Measurements from ENCODE around the gene KLHL14.
A peak's percentile ranks its signal among the peaks of the same experiment; 100 is the strongest.

KLHL14 gene

DNA sequence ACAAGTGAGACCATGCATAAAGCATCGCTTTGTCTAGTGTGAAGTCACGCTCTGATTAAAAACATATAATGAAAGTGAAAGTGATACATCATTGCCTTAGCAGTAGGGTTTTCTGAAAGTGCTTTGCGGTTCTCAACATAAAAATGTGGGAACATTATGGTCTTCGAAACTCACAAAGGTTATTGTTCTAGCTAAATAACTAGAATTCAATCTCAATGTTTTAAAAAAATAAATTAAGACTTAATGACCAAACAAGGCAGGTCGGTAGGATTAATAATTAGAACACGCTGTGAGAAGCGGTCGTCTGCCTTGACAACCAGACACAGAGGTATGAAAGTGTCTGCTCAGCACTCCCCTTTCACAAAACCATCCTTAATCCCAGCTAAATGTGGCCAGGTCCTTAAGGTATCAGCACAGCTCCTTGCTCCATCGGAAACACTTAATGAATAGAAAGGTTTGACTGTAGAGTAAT lies 42.2 kb downstream of the KLHL14 start:
- TF ChIP-seq, protein P1, sequence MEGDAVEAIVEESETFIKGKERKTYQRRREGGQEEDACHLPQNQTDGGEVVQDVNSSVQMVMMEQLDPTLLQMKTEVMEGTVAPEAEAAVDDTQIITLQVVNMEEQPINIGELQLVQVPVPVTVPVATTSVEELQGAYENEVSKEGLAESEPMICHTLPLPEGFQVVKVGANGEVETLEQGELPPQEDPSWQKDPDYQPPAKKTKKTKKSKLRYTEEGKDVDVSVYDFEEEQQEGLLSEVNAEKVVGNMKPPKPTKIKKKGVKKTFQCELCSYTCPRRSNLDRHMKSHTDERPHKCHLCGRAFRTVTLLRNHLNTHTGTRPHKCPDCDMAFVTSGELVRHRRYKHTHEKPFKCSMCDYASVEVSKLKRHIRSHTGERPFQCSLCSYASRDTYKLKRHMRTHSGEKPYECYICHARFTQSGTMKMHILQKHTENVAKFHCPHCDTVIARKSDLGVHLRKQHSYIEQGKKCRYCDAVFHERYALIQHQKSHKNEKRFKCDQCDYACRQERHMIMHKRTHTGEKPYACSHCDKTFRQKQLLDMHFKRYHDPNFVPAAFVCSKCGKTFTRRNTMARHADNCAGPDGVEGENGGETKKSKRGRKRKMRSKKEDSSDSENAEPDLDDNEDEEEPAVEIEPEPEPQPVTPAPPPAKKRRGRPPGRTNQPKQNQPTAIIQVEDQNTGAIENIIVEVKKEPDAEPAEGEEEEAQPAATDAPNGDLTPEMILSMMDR (IDR thresholded peaks at IDR 0.05; ENCODE audit: low read depth, low read length): no peak
- peak in 1 of 2 donors; percentile 0 for DNase-seq (ENCODE audit: low read depth in 2 of 2)
- peak overlapping the region in 1 of 2 donors; percentile 9 for H3K4me3 ChIP-seq (replicated peaks in 1 of 2; ENCODE audit: low read depth in 2 of 2, low read length in 2 of 2)

DNA sequence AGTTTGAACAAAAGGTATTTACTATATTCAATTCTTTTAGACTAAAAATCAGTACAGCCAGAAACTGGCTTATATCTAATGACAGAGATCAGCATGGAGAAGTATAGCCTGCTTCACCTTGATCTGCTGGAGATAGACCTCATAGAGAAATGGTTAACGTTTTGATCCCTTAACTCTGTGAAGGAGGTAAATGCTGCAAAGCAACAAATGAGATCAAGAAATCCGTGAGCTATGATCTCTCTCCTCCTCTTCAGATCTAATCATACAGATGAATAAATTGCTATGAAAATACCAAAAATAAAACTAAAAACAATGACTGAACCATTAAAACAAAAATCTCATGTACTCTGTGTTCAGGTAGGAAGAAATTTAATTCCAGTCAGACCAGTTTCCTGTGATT lies 42.8 kb downstream of the KLHL14 start:
- no peak for DNase-seq (ENCODE audit: low read depth in 2 of 2)
- no peak overlapping the region for H3K4me3 ChIP-seq (replicated peaks in 1 of 2; ENCODE audit: low read depth in 2 of 2, low read length in 2 of 2)
- TF ChIP-seq, protein P1 (IDR thresholded peaks at IDR 0.05; ENCODE audit: low read depth, low read length): no peak

DNA sequence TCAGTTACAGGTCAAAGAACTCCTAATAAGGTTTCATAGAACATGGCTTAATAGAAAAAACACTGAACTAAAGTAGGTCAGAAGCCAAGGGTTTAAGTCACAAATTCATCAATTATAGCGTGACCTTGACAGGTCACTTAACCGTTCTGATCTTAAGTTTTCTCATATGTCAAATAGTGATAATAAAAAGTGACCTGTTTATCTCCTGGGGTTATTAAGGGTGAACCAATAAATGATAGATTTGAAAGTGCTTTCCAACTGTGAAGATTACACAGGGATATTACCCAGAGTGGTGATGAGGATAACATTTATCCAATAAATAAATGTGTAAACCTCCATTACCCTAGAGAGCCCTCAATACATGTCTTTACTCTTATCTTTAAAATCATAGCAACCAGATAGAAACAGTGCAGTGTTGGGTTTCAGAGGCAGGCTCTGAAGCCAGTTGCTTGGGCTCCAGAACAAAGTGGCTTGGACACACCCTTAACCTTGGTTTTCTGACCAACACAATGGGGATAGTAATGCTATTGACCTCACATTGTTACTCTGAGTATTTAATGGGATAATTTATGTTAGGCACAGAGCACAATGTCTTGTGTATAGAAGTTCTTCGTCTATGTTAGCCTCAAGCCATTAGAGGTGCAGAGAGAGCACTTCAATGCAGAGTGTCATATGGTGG lies 48.6 kb downstream of the KLHL14 start:
- DNase-seq (ENCODE audit: low read depth in 2 of 2): no peak
- no peak overlapping the region for H3K4me3 ChIP-seq (replicated peaks in 1 of 2; ENCODE audit: low read depth in 2 of 2, low read length in 2 of 2)
- TF ChIP-seq, protein P1 (IDR thresholded peaks at IDR 0.05; ENCODE audit: low read depth, low read length): no peak

DNA sequence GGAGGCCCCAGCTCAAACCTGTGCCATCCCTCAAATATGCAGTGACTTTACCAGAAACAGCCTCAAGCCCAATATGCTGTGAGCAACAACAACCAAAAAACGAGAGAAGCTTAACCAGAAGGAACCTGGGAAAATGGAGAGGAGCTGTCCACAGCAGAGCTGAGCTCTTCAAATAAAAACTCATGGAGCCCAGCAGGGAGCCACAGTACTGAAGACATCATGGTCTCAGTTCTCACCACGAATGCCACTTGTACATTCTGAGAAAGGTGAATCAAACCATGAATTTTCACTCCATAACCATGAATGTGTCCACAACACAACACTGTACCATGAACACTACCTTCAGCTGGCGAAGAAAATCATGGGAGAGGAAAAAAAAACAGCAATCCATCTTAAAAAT lies 50.5 kb downstream of the KLHL14 start:
- no peak overlapping the region for H3K4me3 ChIP-seq (replicated peaks in 1 of 2; ENCODE audit: low read depth in 2 of 2, low read length in 2 of 2)
- DNase-seq (ENCODE audit: low read depth in 2 of 2): no peak
- TF ChIP-seq, protein P1 (IDR thresholded peaks at IDR 0.05; ENCODE audit: low read depth, low read length): no peak

DNA sequence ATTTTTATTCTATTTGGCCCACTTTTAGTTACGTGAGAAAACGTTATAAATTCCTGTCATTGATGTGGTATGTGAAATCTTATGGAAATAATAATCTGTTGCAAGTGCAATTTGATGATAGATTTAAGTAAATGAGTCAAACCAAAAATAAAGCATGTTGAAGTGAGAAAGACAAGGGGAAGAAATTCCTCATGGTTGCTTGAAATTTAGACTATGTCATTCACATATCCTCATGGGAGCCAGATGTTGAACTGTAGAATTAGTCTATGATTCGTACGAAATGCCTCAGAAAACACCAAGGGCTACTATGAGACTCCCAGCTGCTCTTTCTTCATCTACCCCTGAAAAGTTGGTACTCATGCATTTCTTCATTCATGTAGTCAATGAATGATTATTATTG lies 55.7 kb downstream of the KLHL14 start:
- no peak for DNase-seq (ENCODE audit: low read depth in 2 of 2)
- TF ChIP-seq, protein P1 (IDR thresholded peaks at IDR 0.05; ENCODE audit: low read depth, low read length): no peak
- no peak overlapping the region for H3K4me3 ChIP-seq (replicated peaks in 1 of 2; ENCODE audit: low read depth in 2 of 2, low read length in 2 of 2)

DNA sequence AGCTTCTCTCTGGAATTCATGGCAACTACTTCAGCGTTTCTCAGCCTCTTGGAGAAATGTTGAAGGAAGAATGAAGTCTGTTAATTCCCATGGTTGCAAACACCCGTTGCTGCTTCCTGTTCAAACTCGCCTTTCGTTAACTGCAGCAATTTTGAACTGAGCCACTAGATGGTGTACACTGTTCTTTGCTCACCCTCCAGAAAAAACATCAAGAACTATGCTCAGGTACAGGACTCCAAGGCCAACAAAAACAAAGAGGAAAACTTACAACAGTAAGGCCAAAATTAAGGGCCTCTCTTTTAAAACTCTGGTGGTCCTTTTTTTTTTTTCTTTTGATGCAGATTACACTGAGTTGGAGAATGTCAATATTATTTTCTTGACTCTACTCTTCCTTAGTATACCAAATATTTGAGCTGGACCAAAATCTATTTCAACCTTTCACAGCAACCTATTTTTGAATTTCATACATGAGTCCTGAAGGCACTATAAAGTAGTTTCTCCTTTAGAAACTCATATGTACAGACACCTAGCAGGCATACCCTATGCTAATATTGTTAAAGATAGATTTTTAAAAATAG lies 58.2 kb downstream of the KLHL14 start:
- TF ChIP-seq, protein P1 (IDR thresholded peaks at IDR 0.05; ENCODE audit: low read depth, low read length): peak; percentile 81
- H3K4me3 ChIP-seq (replicated peaks in 1 of 2; ENCODE audit: low read depth in 2 of 2, low read length in 2 of 2): no peak overlapping the region
- DNase-seq (ENCODE audit: low read depth in 2 of 2): peak; percentile 68 to 69

Measured in cardiac fibroblast (primary cell).